Sigmoid colon (tissue), 4 donors: ENCODE data around the gene SLC50A1.

Experiments
- CTCF ChIP-seq, 4 experiments: fragments of 450-650 bp in 3 of 4; fragments of 200-600 bp in 1 of 4; IDR thresholded peaks; one replicate each; pipeline ENCODE4 v1.5.1; 2016 to 2019; ENCODE audit warnings: antibody characterized with exemption in 4 of 4, mild to moderate bottlenecking in 3 of 4, moderate library complexity in 2 of 4
- POLR2A ChIP-seq, 2 donors: fragments of 450-650 bp; IDR thresholded peaks; one replicate each; pipeline ENCODE4 v1.6.1; 2016; ENCODE audit warnings: antibody characterized with exemption in 2 of 2, mild to moderate bottlenecking in 2 of 2, moderate library complexity in 2 of 2
- POLR2AphosphoS5 ChIP-seq, 4 donors: sonication (generic); formaldehyde crosslinking; IDR thresholded peaks; one replicate each; pipeline ENCODE4 v1.6.1; 2017; ENCODE audit warnings: antibody characterized with exemption in 4 of 4

DNA sequence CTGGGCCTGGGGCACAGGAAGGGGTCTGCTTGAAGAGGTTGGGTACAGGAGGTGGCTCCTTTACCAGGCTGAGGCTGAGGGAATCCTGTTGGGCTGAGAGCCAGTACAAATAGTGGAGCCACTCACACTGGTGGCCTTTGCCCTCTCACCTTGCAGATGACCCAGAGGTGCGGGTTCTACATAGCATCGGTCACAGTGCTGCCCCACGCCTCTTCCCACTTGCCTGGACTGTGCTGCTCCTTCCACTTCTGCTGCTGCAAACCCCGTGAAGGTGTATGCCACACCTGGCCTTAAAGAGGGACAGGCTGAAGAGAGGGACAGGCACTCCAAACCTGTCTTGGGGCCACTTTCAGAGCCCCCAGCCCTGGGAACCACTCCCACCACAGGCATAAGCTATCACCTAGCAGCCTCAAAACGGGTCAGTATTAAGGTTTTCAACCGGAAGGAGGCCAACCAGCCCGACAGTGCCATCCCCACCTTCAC is 1.8 kb upstream of the SLC50A1 start:
- no peak for TF ChIP-seq POLR2A (IDR thresholded peaks at IDR 0.05)
- TF ChIP-seq CTCF (IDR thresholded peaks at IDR 0.05), result no peak
- no peak for TF ChIP-seq POLR2AphosphoS5 (IDR thresholded peaks at IDR 0.05)
